GM19455 (cell line): Measurements from ENCODE around the gene ENOX1.

Experiments used
- ATAC-seq: cut with Tn5 transposase; IDR thresholded peaks from one replicate; pipeline ENCODE4 v1.9.1; 2021; ENCODE audit not compliant: unreplicated experiment

Gene ENOX1

DNA sequence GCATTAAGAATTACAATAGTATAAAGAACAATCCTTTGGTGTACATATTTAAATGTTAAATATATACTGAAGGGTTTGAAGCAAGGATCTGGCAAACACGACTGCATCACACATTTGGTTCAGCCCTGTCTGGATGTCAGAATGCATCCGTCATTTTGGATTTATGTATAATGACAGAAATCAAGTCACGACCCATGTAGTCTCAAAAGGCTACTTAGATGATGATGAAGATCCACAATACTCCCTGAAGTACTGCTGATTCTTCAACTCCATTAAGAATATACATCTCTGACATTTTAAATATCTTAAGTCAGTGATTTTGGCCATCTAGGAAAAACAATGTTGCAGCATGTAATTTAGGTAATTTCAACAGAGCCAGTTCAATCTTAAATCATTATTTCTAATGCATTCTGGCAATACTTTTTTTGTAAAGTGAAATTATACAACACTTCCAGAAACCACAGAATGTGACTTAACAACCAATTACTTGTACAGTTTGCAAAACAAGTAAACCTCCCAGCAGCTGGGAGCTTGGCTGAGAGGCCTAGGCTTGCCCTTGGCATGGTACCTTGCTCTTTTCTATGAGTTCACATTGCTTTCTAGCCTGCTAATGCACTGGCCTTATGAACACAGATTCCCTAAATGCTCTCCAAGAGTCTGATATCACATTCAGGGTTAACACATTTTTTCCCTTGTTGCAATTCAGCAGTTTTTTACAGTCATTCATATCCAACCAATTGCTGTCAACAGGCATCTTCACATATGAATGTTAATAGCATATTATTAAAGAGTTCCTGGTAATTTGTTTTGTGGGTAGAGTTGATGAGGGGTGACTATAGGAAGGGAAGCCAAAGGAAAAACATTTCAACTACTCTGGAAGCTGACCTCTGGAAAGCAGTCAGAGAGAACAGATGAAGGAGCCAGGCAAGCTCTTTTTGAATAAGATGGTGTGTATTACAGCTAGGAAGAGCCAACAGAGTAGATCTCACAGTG is 175.2 kb downstream of the ENOX1 start:
- no peak for ATAC-seq

DNA sequence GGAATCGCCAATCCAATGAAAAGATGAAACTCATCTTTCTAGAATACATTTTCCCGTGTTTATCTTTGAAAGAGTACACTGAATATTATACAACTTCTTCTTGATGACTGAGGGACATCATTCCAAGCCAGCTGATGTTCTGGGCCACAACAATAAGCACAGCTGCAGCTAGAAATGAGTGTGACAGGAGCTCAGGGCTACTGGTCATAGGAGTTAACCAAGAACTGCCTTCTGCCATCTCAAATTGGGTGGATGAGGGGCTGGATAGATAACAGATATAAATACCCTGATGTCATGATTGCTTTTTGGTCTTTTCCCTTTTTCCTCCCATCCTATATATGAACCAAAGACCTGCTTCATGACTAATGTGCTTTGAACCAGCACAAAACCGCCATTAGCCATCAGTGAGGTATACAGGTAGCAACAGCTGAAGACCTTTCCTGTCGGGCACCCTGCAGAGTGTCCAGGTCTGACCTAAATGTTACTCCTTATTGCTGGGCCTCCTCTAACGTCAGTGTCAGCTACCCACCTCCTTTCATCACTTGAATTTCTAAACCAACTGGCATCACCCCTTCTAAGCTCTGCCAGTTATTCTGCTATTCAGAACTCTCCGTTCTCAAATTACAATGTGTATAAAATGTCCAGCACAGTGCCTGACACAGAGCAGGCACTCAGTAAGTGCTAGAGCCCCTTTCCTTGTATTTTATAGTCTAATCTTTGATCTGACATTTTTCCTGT is 178.2 kb downstream of the ENOX1 start:
- no peak for ATAC-seq

DNA sequence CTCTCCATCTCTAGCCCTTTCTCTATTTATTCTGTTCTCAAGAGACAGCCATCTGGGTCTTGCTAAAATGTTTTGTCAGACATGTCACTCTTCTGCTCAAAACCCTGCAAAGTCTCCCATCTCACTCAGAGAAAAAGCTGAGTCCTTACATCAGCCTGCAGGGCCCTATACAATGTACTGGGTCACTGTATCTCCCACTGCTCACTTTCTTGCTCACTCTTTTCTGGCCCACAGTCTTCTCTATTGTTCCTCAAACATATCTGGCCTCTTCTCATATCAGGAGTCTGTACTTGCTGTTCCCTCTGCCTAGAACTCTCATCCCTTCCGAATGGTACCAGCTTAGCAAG is 189.2 kb downstream of the ENOX1 start:
- no peak for ATAC-seq

DNA sequence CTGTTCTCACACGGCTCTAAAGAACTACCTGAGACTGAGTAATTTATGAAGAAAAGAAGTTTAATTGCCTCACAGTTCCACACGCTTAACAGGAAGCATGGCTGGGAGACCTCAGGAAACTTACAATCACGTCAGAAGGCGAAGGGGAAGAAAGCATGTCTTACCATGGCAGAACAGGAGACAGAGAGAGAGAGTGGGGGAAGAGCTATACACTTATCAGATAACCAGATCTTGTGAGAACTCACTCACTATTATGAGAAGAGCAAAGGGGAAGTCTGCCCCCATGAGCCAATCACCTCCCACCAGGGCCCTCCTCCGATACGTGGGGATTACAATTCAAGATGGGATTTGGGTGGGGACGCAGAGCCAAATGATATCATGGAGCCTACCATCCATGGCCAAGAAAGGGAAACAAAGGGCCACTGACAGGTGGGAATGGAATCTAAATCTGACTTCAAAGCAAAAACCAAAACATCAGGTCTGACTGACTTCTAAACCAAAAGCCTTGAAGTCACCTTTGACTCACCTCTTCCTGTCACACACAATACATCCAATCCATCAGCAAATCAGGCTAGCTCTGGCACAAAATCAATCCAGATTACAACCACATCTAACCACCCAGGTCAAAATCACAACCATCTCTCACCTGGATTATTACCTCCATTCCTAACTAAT is 189.7 kb downstream of the ENOX1 start:
- no peak for ATAC-seq

DNA sequence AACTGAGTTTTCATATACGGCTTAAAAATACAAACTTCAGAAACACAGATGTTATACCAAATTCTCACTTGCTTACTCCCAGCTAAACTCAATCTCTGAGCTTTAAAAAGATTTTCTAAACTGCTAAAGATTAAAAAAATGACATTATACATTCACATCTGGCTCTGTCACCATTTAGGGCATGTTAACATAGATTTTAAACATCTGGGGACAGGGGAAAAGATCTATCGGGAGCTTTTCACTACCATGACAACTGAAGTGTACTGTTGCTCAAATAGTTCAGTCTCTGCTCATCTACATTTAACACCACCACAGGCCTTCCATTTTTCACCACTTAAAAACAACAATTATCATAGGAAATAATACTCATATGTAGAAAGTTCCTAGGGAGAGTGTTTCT is 190.8 kb downstream of the ENOX1 start:
- ATAC-seq: no peak

DNA sequence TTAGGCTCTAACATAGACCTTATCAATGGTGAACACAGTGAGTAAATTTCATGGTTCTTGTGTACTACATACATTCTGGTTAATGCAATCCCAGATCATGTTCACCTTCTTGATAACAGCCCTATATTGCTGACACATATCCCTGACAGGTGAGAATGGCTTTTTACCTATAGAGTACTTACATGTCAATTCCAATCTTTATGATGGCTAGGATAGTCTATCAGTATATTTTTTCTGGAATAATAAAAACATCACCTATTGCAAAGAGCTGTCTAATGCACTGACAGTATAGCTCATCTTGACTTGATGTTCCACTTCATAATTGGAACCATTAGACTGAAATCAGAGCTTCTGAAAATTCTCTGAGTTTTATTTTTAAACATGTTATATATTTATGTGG is 199.4 kb downstream of the ENOX1 start:
- no peak for ATAC-seq

DNA sequence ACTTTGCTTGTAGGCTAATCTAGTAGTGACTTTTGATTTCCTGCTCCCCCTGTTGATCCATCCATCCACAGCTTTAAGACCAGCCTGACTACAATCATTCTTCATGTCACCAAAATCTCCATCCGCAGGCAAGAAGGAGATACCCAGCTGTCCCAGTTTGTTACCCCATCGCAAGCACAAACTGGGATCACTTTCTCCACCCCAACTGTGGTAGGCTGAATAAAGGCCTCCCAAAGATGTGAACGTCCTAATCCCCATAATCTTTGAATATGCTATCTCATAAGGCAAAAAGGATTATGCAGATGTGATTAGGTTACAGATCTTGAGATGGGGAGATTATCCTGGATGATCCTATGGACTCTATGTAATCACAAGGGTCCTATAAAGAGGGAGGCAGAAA is 202.0 kb downstream of the ENOX1 start:
- ATAC-seq: no peak

DNA sequence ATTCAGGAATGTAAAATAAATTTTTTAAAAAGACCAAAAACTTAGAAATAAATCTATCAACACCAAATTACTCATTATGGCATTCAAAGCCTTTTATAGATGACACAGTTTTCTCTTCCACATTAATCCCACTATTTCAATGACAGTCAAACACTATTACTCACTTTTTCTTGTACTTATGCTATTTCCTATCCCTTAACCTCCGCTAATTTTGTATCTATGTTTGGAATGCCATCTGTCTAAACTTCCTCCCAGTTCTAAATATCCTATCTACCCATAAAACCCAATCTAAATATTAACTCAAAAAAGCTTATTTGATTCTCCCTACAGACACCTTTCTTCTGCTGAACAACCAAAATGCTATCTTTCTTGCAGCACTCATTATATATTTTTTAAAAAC is 203.5 kb downstream of the ENOX1 start:
- ATAC-seq: no peak

DNA sequence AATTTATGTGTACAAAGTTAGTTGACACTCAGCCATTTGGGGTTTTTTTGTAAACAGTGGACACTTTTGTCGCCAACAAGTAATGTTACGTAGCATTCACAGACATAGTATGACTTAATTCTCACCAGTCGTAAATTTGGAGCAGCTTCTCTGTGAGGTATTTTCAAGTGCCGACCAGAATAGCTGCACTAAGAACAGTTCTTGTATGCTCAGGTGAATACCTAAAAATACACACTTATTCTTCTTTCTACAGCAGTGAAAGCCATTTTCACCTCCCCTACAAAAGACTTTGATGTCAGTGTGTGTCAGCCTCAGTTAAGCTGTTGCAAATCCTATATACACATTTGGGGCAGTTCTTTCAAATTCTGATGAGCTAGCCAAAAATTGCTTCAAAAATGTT is 206.5 kb downstream of the ENOX1 start:
- ATAC-seq: no peak

DNA sequence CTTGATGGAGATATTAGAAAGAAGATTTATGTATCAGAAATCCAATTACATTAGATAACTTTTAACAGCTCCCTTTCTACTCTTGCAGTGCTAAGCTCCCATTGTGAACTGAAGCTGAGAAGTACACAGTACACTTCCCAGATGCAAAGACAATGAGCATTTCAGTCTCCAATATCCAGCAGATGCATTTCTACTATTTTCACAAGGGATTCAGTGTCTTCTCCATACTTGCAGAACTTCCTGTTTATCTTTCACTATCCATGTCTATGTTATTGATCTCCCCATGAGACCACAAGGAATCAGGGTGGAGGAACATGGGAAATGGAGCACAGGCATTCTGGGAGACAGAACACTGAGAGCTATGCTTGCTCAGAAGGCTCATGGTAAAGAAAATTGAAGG is 207.5 kb downstream of the ENOX1 start:
- no peak for ATAC-seq

DNA sequence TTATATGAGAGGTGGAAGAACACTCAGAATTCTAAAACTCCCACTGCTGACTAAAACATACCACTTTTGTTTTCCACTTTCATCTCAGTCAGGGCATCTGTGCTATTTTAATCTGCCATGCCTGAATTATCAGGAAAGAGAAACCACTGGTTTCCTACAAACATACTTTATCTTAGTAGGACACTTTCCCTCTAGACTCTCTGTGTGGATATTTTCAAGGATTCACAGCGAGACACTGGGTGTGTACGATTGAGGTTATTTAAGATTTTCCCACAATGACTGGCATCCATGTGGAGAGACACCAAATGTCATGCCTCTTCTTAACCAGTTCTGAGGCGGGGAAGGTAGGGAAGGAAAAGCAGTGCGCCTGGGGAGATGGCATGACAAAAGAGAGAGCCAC is 212.2 kb downstream of the ENOX1 start:
- ATAC-seq: no peak

DNA sequence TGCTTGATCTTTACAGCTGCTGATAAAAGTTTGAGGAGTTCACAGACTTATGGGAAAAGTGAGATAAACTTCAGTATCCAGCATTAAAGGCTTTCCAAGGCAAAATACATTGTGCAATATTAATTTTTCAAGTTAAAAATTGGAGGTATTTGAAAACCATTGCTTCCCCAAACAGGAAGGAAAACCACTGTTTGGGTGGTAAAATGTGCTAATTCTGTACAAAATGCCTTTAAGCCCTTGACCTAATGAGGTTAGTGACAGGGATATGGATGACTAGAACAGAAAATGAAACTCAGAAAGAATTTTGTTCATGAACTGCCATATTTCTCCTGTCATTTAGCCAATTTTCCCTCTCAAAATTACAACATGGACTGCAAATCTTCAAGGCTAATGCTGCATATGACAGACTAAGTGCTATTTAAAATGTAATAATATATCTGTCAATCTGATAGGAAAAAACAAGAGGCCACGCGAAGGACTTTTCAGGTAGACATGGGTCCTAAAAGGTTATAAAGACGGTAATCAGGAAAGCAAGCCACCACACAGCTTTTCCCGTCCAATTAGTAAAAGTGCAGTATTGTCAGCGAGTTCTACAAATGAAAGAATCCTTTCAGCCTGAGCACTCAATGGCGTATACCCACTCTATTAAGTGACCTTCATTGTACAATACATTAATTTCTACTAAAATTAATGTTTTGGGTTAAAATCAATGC is 212.8 kb downstream of the ENOX1 start:
- ATAC-seq: no peak

DNA sequence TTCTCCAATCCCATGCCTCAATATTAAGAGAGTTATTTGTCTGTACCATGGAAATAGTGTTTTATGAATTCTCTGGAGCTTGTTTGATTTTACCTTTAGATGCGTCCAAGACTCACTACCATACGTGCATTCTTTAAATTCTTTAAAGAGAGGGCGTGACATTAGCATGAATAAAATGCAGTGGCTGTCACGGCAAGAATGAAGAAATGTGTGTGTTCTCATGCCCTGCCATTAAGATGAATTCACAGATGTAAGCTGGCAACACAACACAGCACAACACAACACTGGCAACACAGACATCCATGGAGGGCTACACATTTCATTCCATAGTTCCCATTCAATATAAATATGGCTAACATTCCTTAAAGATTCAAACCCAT is 213.4 kb downstream of the ENOX1 start:
- no peak for ATAC-seq

DNA sequence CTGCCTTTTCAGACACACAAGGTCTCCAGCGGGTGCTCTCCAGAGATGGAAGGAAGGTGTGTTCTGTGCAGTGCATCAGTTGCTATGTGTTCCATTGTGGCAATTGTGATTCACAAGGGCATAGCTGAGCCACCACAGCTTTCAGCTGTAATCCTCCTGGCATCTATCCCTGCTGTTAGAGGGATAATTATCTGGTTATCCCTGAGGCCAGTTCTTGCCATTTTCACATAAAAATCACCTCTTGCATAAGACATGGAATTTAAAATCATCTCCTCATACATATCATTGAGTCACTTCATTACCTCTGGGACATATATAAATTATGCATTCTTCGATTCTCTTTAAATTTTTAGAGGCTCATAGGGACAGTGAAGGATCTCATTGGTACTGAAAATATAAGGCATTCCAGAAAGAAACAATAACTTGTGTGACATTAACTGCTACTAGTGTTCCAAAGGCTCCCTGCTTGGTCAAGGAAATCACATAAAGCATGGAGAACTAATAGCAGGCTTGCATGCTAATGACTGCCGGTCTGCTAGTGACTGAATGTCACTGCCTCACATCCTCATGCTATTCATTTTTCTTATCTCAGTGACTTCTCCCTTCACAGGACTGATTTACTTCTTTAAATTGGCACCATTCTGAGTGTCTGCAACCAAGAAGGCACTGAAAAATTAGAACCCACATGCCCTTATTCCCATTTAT is 214.0 kb downstream of the ENOX1 start:
- ATAC-seq: no peak

DNA sequence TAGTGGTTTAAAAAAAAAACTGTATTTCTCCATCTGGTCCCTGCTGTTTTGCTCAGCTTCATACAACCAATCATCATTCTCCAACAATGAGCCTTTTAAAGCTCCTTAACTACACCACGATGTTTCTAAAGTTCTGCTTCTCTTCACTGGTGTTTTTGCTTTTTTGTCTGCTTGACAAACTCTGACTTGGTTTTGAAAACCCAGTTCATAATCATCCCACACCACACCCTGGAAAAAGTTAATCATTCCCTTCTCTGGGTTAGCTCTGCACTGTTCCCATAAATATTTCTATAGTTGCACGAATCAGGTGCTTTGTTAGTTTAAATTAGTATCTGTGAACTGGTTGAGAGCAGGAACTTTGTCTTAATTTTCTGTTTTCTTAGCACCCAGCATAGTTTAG is 217.1 kb downstream of the ENOX1 start:
- no peak for ATAC-seq

DNA sequence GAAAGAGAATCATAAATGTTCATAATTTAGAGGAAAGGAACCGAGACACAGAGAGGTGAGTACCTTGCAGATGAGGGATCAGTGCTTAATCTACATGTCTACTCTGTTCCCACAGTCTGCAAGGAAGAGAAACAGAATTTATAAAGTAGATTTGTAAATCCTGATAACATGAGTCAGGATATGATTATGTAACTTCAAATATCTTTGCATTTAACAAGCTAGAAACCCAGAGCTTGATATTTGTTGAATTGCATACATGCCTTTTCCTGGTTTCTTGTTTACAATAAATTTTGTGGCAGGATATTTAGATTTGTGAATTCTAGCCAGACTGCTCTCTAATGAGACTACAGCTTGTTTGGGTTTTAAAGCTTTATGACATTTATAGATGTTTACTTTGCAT is 219.2 kb downstream of the ENOX1 start:
- no peak for ATAC-seq

DNA sequence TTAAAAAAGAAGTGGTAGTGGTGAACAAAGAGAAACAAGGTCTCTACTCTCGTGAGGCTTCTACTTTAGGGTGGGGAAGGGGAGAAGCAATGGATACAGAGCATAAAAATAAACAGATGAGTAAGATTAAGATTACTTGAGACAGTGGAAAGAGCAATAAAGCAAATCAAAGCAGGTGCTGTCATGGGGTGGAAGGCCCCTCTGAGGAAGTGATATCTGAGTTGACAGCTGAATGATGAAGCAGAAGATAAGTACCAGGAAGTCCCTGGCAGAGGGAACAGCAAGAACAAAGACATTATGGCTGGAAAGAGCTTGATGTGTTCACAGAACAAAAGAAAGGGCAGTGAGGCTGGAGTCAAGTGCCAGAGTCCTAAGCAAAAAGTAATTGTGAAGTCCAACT is 221.8 kb downstream of the ENOX1 start:
- no peak for ATAC-seq

DNA sequence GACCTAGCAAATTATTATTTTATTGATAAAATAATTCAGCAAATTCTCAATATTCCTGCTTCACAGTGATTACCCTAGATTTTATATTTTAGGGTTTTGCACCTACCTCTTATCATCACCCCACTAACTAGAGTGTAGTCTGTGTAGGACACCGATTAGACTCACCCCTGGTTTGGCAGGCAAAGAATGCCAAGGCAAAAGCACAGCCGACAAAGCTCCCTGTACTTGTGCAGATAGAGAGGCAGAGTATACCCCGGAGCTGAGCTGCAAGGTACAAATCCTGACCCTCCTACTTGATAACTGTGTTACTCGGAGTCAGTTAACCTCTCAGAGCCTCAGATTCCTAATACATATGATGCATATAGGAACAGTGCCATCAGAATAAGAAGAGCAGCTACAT is 225.7 kb downstream of the ENOX1 start:
- no peak for ATAC-seq

DNA sequence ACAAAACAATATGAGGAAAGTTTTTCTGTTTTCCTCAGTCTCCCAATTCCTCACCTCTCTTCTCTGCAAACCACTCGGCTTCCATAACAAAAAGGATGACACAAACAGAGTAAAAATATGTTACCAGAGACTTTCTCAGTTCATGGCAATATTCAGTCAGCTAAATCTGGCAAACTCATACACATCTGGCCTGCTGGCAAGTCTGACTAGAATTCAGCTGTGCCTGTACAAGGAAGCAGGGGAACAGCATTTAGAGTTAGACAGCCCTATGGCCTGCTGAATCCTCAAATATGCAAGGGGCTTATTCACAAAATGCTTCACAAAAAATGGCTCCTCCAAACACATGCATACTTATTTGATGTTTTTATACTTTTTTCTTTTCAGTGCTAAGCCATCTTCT is 227.8 kb downstream of the ENOX1 start:
- no peak for ATAC-seq

DNA sequence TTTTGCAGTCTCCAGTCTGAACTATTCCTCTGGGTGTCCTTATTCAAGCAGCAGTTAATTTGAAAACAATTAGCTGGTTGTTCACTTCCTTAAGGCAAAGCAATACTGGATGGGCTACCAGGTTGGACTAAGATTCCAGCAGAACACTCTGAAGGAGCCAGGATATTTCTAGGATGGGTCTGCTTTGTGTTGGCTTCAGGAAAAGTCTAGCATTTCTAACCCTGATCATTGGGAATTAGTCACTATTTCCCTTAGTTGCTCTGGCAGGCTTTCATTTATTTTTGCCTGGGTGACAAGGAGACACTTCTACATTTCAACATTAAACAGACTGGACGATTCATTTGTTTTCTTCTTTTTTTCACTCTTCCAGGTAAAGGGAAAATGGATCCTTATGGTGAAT is 228.4 kb downstream of the ENOX1 start:
- no peak for ATAC-seq

DNA sequence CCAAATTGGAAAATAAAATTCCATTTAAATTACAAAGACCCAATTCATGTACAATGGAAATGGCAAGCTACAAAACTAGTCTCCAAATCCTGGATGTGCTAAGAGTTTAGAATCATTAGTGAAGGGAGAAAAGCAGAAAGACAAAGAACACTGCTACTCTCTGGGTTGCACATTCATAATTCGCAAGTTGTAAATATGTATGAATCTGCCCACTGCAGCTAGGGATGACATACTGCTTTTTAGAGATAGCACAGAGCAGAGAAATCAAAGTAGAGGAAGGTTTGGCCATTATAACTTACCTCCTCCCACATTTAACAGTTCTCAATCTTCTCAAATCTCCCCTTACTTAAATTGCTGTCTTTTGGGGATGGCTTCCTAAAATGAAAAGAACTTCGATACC is 231.1 kb downstream of the ENOX1 start:
- ATAC-seq: no peak
